ENCODE results near the gene CDH1.

Gene CDH1

GRCh38 chr16:68774982-68775634 lies 38.0 kb downstream of the CDH1 start:
- H3K27ac ChIP-seq (ENCODE audit: insufficient read depth, low read length, poor library complexity, severe bottlenecking) = no peak overlapping the region
- no peaks in the 10 kb centered on the region for H3K4me1 ChIP-seq (ENCODE audit: control insufficient read depth, insufficient read depth, low read length, poor library complexity, severe bottlenecking)
- H3K36me3 ChIP-seq (ENCODE audit: control insufficient read depth, insufficient read depth, low read length) = no peaks in the 10 kb centered on the region
- no peaks in the 10 kb centered on the region for H3K9me3 ChIP-seq (ENCODE audit: control insufficient read depth, low read length)
- no peaks in the 10 kb centered on the region for H3K27me3 ChIP-seq (replicated peaks; ENCODE audit: control insufficient read depth, insufficient read depth, low read length, poor library complexity, severe bottlenecking)
- no peak for DNase-seq
- no peak overlapping the region for H3K4me3 ChIP-seq (ENCODE audit: insufficient read depth, low read depth, low read length, poor library complexity, severe bottlenecking)

- Histone ChIP-seq H3K36me3 (ENCODE audit: control insufficient read depth, insufficient read depth, low read length) (no peaks in the 10 kb centered on the region), H3K4me1 (ENCODE audit: control insufficient read depth, insufficient read depth, low read length, poor library complexity, severe bottlenecking) (no peaks in the 10 kb centered on the region), H3K27ac (ENCODE audit: insufficient read depth, low read length, poor library complexity, severe bottlenecking) (no peak overlapping the region), H3K9me3 (ENCODE audit: control insufficient read depth, low read length) (no peaks in the 10 kb centered on the region), H3K27me3 (replicated peaks; ENCODE audit: control insufficient read depth, insufficient read depth, low read length, poor library complexity, severe bottlenecking) (no peaks in the 10 kb centered on the region), H3K4me3 (ENCODE audit: insufficient read depth, low read depth, low read length, poor library complexity, severe bottlenecking) (no peak overlapping the region)
- DNase-seq = no peak
Observed at GRCh38 chr16:68776821-68777485, 39.9 kb downstream of the CDH1 start.

GRCh38 chr16:68778551-68779231 lies 41.6 kb downstream of the CDH1 start:
- H3K9me3 ChIP-seq (ENCODE audit: control insufficient read depth, low read length) = no peaks in the 10 kb centered on the region
- no peaks in the 10 kb centered on the region for H3K36me3 ChIP-seq (ENCODE audit: control insufficient read depth, insufficient read depth, low read length)
- no peaks in the 10 kb centered on the region for H3K4me1 ChIP-seq (ENCODE audit: control insufficient read depth, insufficient read depth, low read length, poor library complexity, severe bottlenecking)
- no peak for DNase-seq
- no peaks in the 10 kb centered on the region for H3K27me3 ChIP-seq (replicated peaks; ENCODE audit: control insufficient read depth, insufficient read depth, low read length, poor library complexity, severe bottlenecking)
- no peak overlapping the region for H3K4me3 ChIP-seq (ENCODE audit: insufficient read depth, low read depth, low read length, poor library complexity, severe bottlenecking)
- no peak overlapping the region for H3K27ac ChIP-seq (ENCODE audit: insufficient read depth, low read length, poor library complexity, severe bottlenecking)

- Histone ChIP-seq H3K9me3 (ENCODE audit: control insufficient read depth, low read length) (no peaks in the 10 kb centered on the region), H3K27ac (ENCODE audit: insufficient read depth, low read length, poor library complexity, severe bottlenecking) (no peak overlapping the region), H3K4me1 (ENCODE audit: control insufficient read depth, insufficient read depth, low read length, poor library complexity, severe bottlenecking) (no peaks in the 10 kb centered on the region), H3K4me3 (ENCODE audit: insufficient read depth, low read depth, low read length, poor library complexity, severe bottlenecking) (no peak overlapping the region), H3K27me3 (replicated peaks; ENCODE audit: control insufficient read depth, insufficient read depth, low read length, poor library complexity, severe bottlenecking) (no peaks in the 10 kb centered on the region), H3K36me3 (ENCODE audit: control insufficient read depth, insufficient read depth, low read length) (no peaks in the 10 kb centered on the region)
- no peak for DNase-seq
Observed at GRCh38 chr16:68779891-68780290, 42.8 kb downstream of the CDH1 start.

GRCh38 chr16:68781784-68782183 lies 44.7 kb downstream of the CDH1 start:
- Histone ChIP-seq H3K36me3 (ENCODE audit: control insufficient read depth, insufficient read depth, low read length) (no peaks in the 10 kb centered on the region), H3K4me3 (ENCODE audit: insufficient read depth, low read depth, low read length, poor library complexity, severe bottlenecking) (no peak overlapping the region), H3K4me1 (ENCODE audit: control insufficient read depth, insufficient read depth, low read length, poor library complexity, severe bottlenecking) (no peaks in the 10 kb centered on the region), H3K27ac (ENCODE audit: insufficient read depth, low read length, poor library complexity, severe bottlenecking) (no peak overlapping the region), H3K27me3 (replicated peaks; ENCODE audit: control insufficient read depth, insufficient read depth, low read length, poor library complexity, severe bottlenecking) (no peaks in the 10 kb centered on the region), H3K9me3 (ENCODE audit: control insufficient read depth, low read length) (no peaks in the 10 kb centered on the region)
- DNase-seq = no peak

- Histone ChIP-seq H3K4me3 (ENCODE audit: insufficient read depth, low read depth, low read length, poor library complexity, severe bottlenecking) (no peak overlapping the region), H3K27ac (ENCODE audit: insufficient read depth, low read length, poor library complexity, severe bottlenecking) (no peak overlapping the region), H3K36me3 (ENCODE audit: control insufficient read depth, insufficient read depth, low read length) (no peaks in the 10 kb centered on the region), H3K4me1 (ENCODE audit: control insufficient read depth, insufficient read depth, low read length, poor library complexity, severe bottlenecking) (no peaks in the 10 kb centered on the region), H3K9me3 (ENCODE audit: control insufficient read depth, low read length) (no peaks in the 10 kb centered on the region), H3K27me3 (replicated peaks; ENCODE audit: control insufficient read depth, insufficient read depth, low read length, poor library complexity, severe bottlenecking) (no peaks in the 10 kb centered on the region)
- no peak for DNase-seq
Observed at GRCh38 chr16:68782198-68783174, 45.4 kb downstream of the CDH1 start.

- H3K27ac ChIP-seq (ENCODE audit: insufficient read depth, low read length, poor library complexity, severe bottlenecking) = no peak overlapping the region
- no peaks in the 10 kb centered on the region for H3K27me3 ChIP-seq (replicated peaks; ENCODE audit: control insufficient read depth, insufficient read depth, low read length, poor library complexity, severe bottlenecking)
- H3K4me1 ChIP-seq (ENCODE audit: control insufficient read depth, insufficient read depth, low read length, poor library complexity, severe bottlenecking) = no peaks in the 10 kb centered on the region
- H3K4me3 ChIP-seq (ENCODE audit: insufficient read depth, low read depth, low read length, poor library complexity, severe bottlenecking) = no peak overlapping the region
- no peaks in the 10 kb centered on the region for H3K9me3 ChIP-seq (ENCODE audit: control insufficient read depth, low read length)
- H3K36me3 ChIP-seq (ENCODE audit: control insufficient read depth, insufficient read depth, low read length) = no peaks in the 10 kb centered on the region
- DNase-seq = no peak
Observed at GRCh38 chr16:68784226-68784625, 47.1 kb downstream of the CDH1 start.

GRCh38 chr16:68784721-68785120 lies 47.6 kb downstream of the CDH1 start:
- Histone ChIP-seq H3K27me3 (replicated peaks; ENCODE audit: control insufficient read depth, insufficient read depth, low read length, poor library complexity, severe bottlenecking) (no peaks in the 10 kb centered on the region), H3K4me1 (ENCODE audit: control insufficient read depth, insufficient read depth, low read length, poor library complexity, severe bottlenecking) (no peaks in the 10 kb centered on the region), H3K9me3 (ENCODE audit: control insufficient read depth, low read length) (no peaks in the 10 kb centered on the region), H3K36me3 (ENCODE audit: control insufficient read depth, insufficient read depth, low read length) (no peaks in the 10 kb centered on the region), H3K27ac (ENCODE audit: insufficient read depth, low read length, poor library complexity, severe bottlenecking) (no peak overlapping the region), H3K4me3 (ENCODE audit: insufficient read depth, low read depth, low read length, poor library complexity, severe bottlenecking) (no peak overlapping the region)
- DNase-seq = no peak

- Histone ChIP-seq H3K36me3 (ENCODE audit: control insufficient read depth, insufficient read depth, low read length) (no peaks in the 10 kb centered on the region), H3K27ac (ENCODE audit: insufficient read depth, low read length, poor library complexity, severe bottlenecking) (no peak overlapping the region), H3K4me1 (ENCODE audit: control insufficient read depth, insufficient read depth, low read length, poor library complexity, severe bottlenecking) (no peaks in the 10 kb centered on the region), H3K27me3 (replicated peaks; ENCODE audit: control insufficient read depth, insufficient read depth, low read length, poor library complexity, severe bottlenecking) (no peaks in the 10 kb centered on the region), H3K4me3 (ENCODE audit: insufficient read depth, low read depth, low read length, poor library complexity, severe bottlenecking) (no peak overlapping the region), H3K9me3 (ENCODE audit: control insufficient read depth, low read length) (no peaks in the 10 kb centered on the region)
- no peak for DNase-seq
Observed at GRCh38 chr16:68785715-68786114, 48.6 kb downstream of the CDH1 start.
